Mammary epithelial cell (primary cell): ENCODE data around the gene CFAP45.

ENCODE experiments used
- EZH2 ChIP-seq: IDR thresholded peaks from 2 replicates; pipeline ENCODE4 v1.6.1; 2012; ENCODE audit warnings: low read length, inconsistent platforms, borderline replicate concordance
- TF ChIP-seq, protein P1 (sequence below), 2 donors: IDR thresholded peaks in 1 of 2; conservative IDR thresholded peaks in 1 of 2; 2 replicates each; pipeline ENCODE4 v1.5.1; 2011 to 2012; ENCODE audit warnings: inconsistent platforms in 2 of 2, low read length in 2 of 2, mild to moderate bottlenecking in 2 of 2, control low read depth in 1 of 2, low read depth in 1 of 2; ENCODE audit not compliant: insufficient read depth in 1 of 2; ENCODE audit errors: extremely low read depth in 1 of 2

DNA sequence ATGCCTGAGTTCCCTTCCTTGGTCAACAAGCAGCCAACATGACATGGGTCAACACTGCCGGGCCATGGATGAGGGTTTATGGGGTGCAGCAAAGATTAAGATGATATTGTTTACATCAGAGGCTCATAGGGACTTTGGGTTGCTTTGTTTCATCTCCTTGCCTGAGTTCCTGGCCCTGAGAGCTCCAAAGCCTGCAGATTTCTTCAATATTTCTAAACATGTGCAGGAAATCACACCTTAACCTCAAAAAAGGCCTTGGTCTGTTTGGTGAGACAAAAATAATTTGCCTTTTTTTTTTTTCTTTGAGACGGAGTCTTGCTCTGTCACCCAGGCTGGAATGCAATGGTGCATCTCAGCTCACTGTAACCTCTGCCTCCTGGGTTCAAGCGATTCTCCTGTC is 72.4 kb downstream of the CFAP45 start:
- TF ChIP-seq, protein P1, sequence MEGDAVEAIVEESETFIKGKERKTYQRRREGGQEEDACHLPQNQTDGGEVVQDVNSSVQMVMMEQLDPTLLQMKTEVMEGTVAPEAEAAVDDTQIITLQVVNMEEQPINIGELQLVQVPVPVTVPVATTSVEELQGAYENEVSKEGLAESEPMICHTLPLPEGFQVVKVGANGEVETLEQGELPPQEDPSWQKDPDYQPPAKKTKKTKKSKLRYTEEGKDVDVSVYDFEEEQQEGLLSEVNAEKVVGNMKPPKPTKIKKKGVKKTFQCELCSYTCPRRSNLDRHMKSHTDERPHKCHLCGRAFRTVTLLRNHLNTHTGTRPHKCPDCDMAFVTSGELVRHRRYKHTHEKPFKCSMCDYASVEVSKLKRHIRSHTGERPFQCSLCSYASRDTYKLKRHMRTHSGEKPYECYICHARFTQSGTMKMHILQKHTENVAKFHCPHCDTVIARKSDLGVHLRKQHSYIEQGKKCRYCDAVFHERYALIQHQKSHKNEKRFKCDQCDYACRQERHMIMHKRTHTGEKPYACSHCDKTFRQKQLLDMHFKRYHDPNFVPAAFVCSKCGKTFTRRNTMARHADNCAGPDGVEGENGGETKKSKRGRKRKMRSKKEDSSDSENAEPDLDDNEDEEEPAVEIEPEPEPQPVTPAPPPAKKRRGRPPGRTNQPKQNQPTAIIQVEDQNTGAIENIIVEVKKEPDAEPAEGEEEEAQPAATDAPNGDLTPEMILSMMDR (conservative IDR thresholded peaks at IDR 0.05 in 1 of 2, IDR thresholded peaks at IDR 0.05 in 1 of 2; ENCODE audit: extremely low read depth in 1 of 2, insufficient read depth in 1 of 2, low read depth in 1 of 2, low read length in 2 of 2) = no peak
- no peak for TF ChIP-seq EZH2
